ENCODE results near the gene TCEA2.

Gene TCEA2

GRCh38 chr20:64105846-64106434 is 42.9 kb downstream of the TCEA2 start:
- peaks cover 4% of the 10 kb centered on the region; the same call in 1 of the 2 replicates for H3K4me1 ChIP-seq (ENCODE audit: control insufficient read depth, insufficient read depth, low read length)
- H3K36me3 ChIP-seq (ENCODE audit: control insufficient read depth, insufficient read depth, low read length): no peaks in the 10 kb centered on the region
- no CpG with 5 or more reads among the region's 39 CpGs for WGBS (ENCODE audit: insufficient coverage, insufficient read length)

GRCh38 chr20:64106435-64106961 is 43.5 kb downstream of the TCEA2 start:
- no peak overlapping the region for H3K4me3 ChIP-seq (ENCODE audit: low read length)
- no peaks in the 10 kb centered on the region for H3K36me3 ChIP-seq (ENCODE audit: control insufficient read depth, insufficient read depth, low read length)
- DNase-seq (ENCODE audit: low read depth, low spot score): no peak
- H3K9me3 ChIP-seq (ENCODE audit: control insufficient read depth, insufficient read depth, low read length): no peaks in the 10 kb centered on the region
- H3K27ac ChIP-seq (ENCODE audit: low read length): no peak overlapping the region
- no peaks in the 10 kb centered on the region; the same call in 1 of the 2 replicates for H3K27me3 ChIP-seq (ENCODE audit: control insufficient read depth, insufficient read depth, low read length)
- WGBS (ENCODE audit: insufficient coverage, insufficient read length): no CpG with 5 or more reads among the region's 28 CpGs
- H3K4me1 ChIP-seq (ENCODE audit: control insufficient read depth, insufficient read depth, low read length): peaks cover 4% of the 10 kb centered on the region; the same call in 1 of the 2 replicates

More at GRCh38 chr20:64105846-64106434, 42.9 kb downstream of the TCEA2 start:
- Histone ChIP-seq H3K4me3 (ENCODE audit: low read length) (no peak overlapping the region), H3K27me3 (ENCODE audit: control insufficient read depth, insufficient read depth, low read length) (no peaks in the 10 kb centered on the region; the same call in 1 of the 2 replicates), H3K9me3 (ENCODE audit: control insufficient read depth, insufficient read depth, low read length) (no peaks in the 10 kb centered on the region), H3K27ac (ENCODE audit: low read length) (no peak overlapping the region)
- no peak for DNase-seq (ENCODE audit: low read depth, low spot score)

GRCh38 chr20:64106981-64107735 is 44.2 kb downstream of the TCEA2 start, which contains the start of gene NPBWR2:
NPBWR2 (minus strand) TSS chr20:64107565; CDS start chr20:64106831, 734 bp downstream.
- no peaks in the 10 kb centered on the region; the same call in 1 of the 2 replicates for H3K27me3 ChIP-seq (ENCODE audit: control insufficient read depth, insufficient read depth, low read length)
- no peak for DNase-seq (ENCODE audit: low read depth, low spot score)
- H3K36me3 ChIP-seq (ENCODE audit: control insufficient read depth, insufficient read depth, low read length): no peaks in the 10 kb centered on the region
- H3K4me3 ChIP-seq (ENCODE audit: low read length): no peak within 1 kb of the TSS
- WGBS (ENCODE audit: insufficient coverage, insufficient read length): no CpG with 5 or more reads among the region's 22 CpGs
- H3K9me3 ChIP-seq (ENCODE audit: control insufficient read depth, insufficient read depth, low read length): no peaks in the 10 kb centered on the region
- H3K4me1 ChIP-seq (ENCODE audit: control insufficient read depth, insufficient read depth, low read length): peaks cover 2% of the 10 kb centered on the region; the same call in 1 of the 2 replicates
- no peak within 1 kb of the TSS for H3K27ac ChIP-seq (ENCODE audit: low read length)

GRCh38 chr20:64107736-64108457 is 44.9 kb downstream of the TCEA2 start:
- Histone ChIP-seq H3K36me3 (ENCODE audit: control insufficient read depth, insufficient read depth, low read length) (no peaks in the 10 kb centered on the region), H3K9me3 (ENCODE audit: control insufficient read depth, insufficient read depth, low read length) (no peaks in the 10 kb centered on the region), H3K4me1 (ENCODE audit: control insufficient read depth, insufficient read depth, low read length) (peaks cover 2% of the 10 kb centered on the region; the same call in 1 of the 2 replicates), H3K27me3 (ENCODE audit: control insufficient read depth, insufficient read depth, low read length) (no peaks in the 10 kb centered on the region; the same call in 1 of the 2 replicates), H3K4me3 (ENCODE audit: low read length) (no peak overlapping the region), H3K27ac (ENCODE audit: low read length) (no peak overlapping the region)
- WGBS (ENCODE audit: insufficient coverage, insufficient read length): no CpG with 5 or more reads among the region's 19 CpGs
- no peak for DNase-seq (ENCODE audit: low read depth, low spot score)

GRCh38 chr20:64108731-64109681 is 46.0 kb downstream of the TCEA2 start:
- Histone ChIP-seq H3K4me3 (ENCODE audit: low read length) (no peak overlapping the region), H3K27me3 (ENCODE audit: control insufficient read depth, insufficient read depth, low read length) (no peaks in the 10 kb centered on the region), H3K4me1 (ENCODE audit: control insufficient read depth, insufficient read depth, low read length) (peaks cover 1% of the 10 kb centered on the region; the same call in 1 of the 2 replicates), H3K27ac (ENCODE audit: low read length) (no peak overlapping the region), H3K36me3 (ENCODE audit: control insufficient read depth, insufficient read depth, low read length) (no peaks in the 10 kb centered on the region), H3K9me3 (ENCODE audit: control insufficient read depth, insufficient read depth, low read length) (no peaks in the 10 kb centered on the region)
- no CpG with 5 or more reads among the region's 26 CpGs for whole genome bisulfite sequencing (ENCODE audit: insufficient coverage, insufficient read length)
- no peak for DNase-seq (ENCODE audit: low read depth, low spot score)

- no peak overlapping the region for H3K27ac ChIP-seq (ENCODE audit: low read length)
- no peak overlapping the region for H3K4me3 ChIP-seq (ENCODE audit: low read length)
- H3K36me3 ChIP-seq (ENCODE audit: control insufficient read depth, insufficient read depth, low read length): no peaks in the 10 kb centered on the region
- WGBS (ENCODE audit: insufficient coverage, insufficient read length): no CpG with 5 or more reads among the region's 16 CpGs
- H3K9me3 ChIP-seq (ENCODE audit: control insufficient read depth, insufficient read depth, low read length): no peaks in the 10 kb centered on the region
- no peaks in the 10 kb centered on the region for H3K27me3 ChIP-seq (ENCODE audit: control insufficient read depth, insufficient read depth, low read length)
- no peak for DNase-seq (ENCODE audit: low read depth, low spot score)
- H3K4me1 ChIP-seq (ENCODE audit: control insufficient read depth, insufficient read depth, low read length): no peaks in the 10 kb centered on the region; the same call in 1 of the 2 replicates
Measured at GRCh38 chr20:64109831-64110391, 46.9 kb downstream of the TCEA2 start.

GRCh38 chr20:64110411-64111068 is 47.5 kb downstream of the TCEA2 start:
- WGBS (ENCODE audit: insufficient coverage, insufficient read length): no CpG with 5 or more reads among the region's 10 CpGs
- no peaks in the 10 kb centered on the region; the same call in 1 of the 2 replicates for H3K4me1 ChIP-seq (ENCODE audit: control insufficient read depth, insufficient read depth, low read length)
- H3K4me3 ChIP-seq (ENCODE audit: low read length): no peak overlapping the region

GRCh38 chr20:64111841-64112641 is 49.0 kb downstream of the TCEA2 start:
- no peak overlapping the region for H3K27ac ChIP-seq (ENCODE audit: low read length)
- H3K36me3 ChIP-seq (ENCODE audit: control insufficient read depth, insufficient read depth, low read length): no peaks in the 10 kb centered on the region
- no peak overlapping the region for H3K4me3 ChIP-seq (ENCODE audit: low read length)
- DNase-seq (ENCODE audit: low read depth, low spot score): no peak
- H3K27me3 ChIP-seq (ENCODE audit: control insufficient read depth, insufficient read depth, low read length): no peaks in the 10 kb centered on the region
- no CpG with 5 or more reads among the region's 19 CpGs for WGBS (ENCODE audit: insufficient coverage, insufficient read length)
- no peaks in the 10 kb centered on the region for H3K4me1 ChIP-seq (ENCODE audit: control insufficient read depth, insufficient read depth, low read length)
- H3K9me3 ChIP-seq (ENCODE audit: control insufficient read depth, insufficient read depth, low read length): no peaks in the 10 kb centered on the region

More at GRCh38 chr20:64110411-64111068, 47.5 kb downstream of the TCEA2 start:
- H3K9me3 ChIP-seq (ENCODE audit: control insufficient read depth, insufficient read depth, low read length): no peaks in the 10 kb centered on the region
- no peaks in the 10 kb centered on the region for H3K27me3 ChIP-seq (ENCODE audit: control insufficient read depth, insufficient read depth, low read length)
- H3K27ac ChIP-seq (ENCODE audit: low read length): no peak overlapping the region
- no peak for DNase-seq (ENCODE audit: low read depth, low spot score)
- H3K36me3 ChIP-seq (ENCODE audit: control insufficient read depth, insufficient read depth, low read length): no peaks in the 10 kb centered on the region

Measured in iPS DF 6.9 (cell line).